Liver (tissue), 9 donors: ENCODE data around the gene YY2. TPM values are rescaled to one million over a fixed set of nuclear protein-coding genes. Genes with fewer than 3 reads are reported as not detected.

Experiments
- DNase-seq: peaks from one replicate; pipeline ENCODE4 v3.0.0-alpha.2; 2017; ENCODE audit warnings: low spot score
- H3K27ac ChIP-seq, 2 donors: one replicate each; pipeline ENCODE4 v1.7.0; 2013; ENCODE audit warnings: inconsistent platforms in 2 of 2, low read length in 2 of 2, control low read depth in 1 of 2, low read depth in 1 of 2, mild to moderate bottlenecking in 1 of 2
- H3K27me3 ChIP-seq, 4 donors: one replicate each; pipeline versions ENCODE4 v1.6.1 to v1.7.0; 2013; ENCODE audit warnings: low read length in 3 of 4, inconsistent platforms in 1 of 4, mild to moderate bottlenecking in 1 of 4, moderate library complexity in 1 of 4; ENCODE audit not compliant: control insufficient read depth in 4 of 4, insufficient read depth in 4 of 4
- H3K36me3 ChIP-seq, 4 donors: one replicate each; pipeline versions ENCODE4 v1.6.1 to v1.7.0; 2013; ENCODE audit warnings: low read length in 3 of 4, mild to moderate bottlenecking in 3 of 4, low read depth in 1 of 4, moderate library complexity in 1 of 4; ENCODE audit not compliant: control insufficient read depth in 4 of 4, insufficient read depth in 3 of 4
- H3K4me1 ChIP-seq, 4 donors: one replicate each; pipeline versions ENCODE4 v1.6.1 to v1.7.0; 2013; ENCODE audit warnings: low read length in 3 of 4, mild to moderate bottlenecking in 3 of 4, moderate library complexity in 1 of 4; ENCODE audit not compliant: control insufficient read depth in 4 of 4, insufficient read depth in 4 of 4
- H3K4me3 ChIP-seq, 3 donors: one replicate each; pipeline versions ENCODE4 v1.6.1 to v1.7.0; 2013; ENCODE audit warnings: low read length in 3 of 3, control low read depth in 1 of 3, low read depth in 1 of 3, mild to moderate bottlenecking in 1 of 3
- H3K9ac ChIP-seq, 2 donors: one replicate each; pipeline ENCODE4 v1.7.0; 2013; ENCODE audit warnings: low read length in 2 of 2, mild to moderate bottlenecking in 2 of 2, moderate library complexity in 2 of 2, control low read depth in 1 of 2, low read depth in 1 of 2
- H3K9me3 ChIP-seq, 4 donors: one replicate each; pipeline versions ENCODE4 v1.6.1 to v1.7.0; 2013; ENCODE audit warnings: low read length in 3 of 4; ENCODE audit not compliant: control insufficient read depth in 4 of 4
- EGR1 ChIP-seq, 2 donors: IDR thresholded peaks; 2 replicates each; pipeline ENCODE4 v1.6.1; 2016 to 2018; ENCODE audit warnings: antibody characterized with exemption in 2 of 2, low read depth in 2 of 2
- FOXA1 ChIP-seq: IDR thresholded peaks from 2 replicates; pipeline ENCODE4 v1.6.1; 2016; ENCODE audit warnings: antibody characterized with exemption
- FOXA2 ChIP-seq: IDR thresholded peaks from 2 replicates; pipeline ENCODE4 v1.6.1; 2016; ENCODE audit warnings: antibody characterized with exemption
- GABPA ChIP-seq, 2 donors: IDR thresholded peaks in 1 of 2; conservative IDR thresholded peaks in 1 of 2; 2 replicates each; pipeline ENCODE4 v1.6.1; 2016; ENCODE audit warnings: antibody characterized with exemption in 2 of 2, mild to moderate bottlenecking in 1 of 2, moderate library complexity in 1 of 2
- HNF4A ChIP-seq, 2 donors: conservative IDR thresholded peaks; 2 replicates each; pipeline ENCODE4 v1.6.1; 2016; ENCODE audit warnings: antibody characterized with exemption in 2 of 2, mild to moderate bottlenecking in 2 of 2
- HNF4G ChIP-seq: IDR thresholded peaks from 2 replicates; pipeline ENCODE4 v1.6.1; 2016; ENCODE audit warnings: antibody characterized with exemption
- JUND ChIP-seq, 2 donors: IDR thresholded peaks; 2 replicates each; pipeline ENCODE4 v1.6.1; 2016; ENCODE audit warnings: antibody characterized with exemption in 2 of 2
- NR2F2 ChIP-seq: IDR thresholded peaks from 2 replicates; pipeline ENCODE4 v1.6.1; 2016; ENCODE audit warnings: antibody characterized with exemption
- RAD21 ChIP-seq, 2 donors: IDR thresholded peaks; 2 replicates each; pipeline ENCODE4 v1.6.1; 2016; ENCODE audit warnings: antibody characterized with exemption in 2 of 2, mild to moderate bottlenecking in 2 of 2
- RXRA ChIP-seq, 2 donors: IDR thresholded peaks; 2 replicates each; pipeline ENCODE4 v1.6.1; 2017 to 2018; ENCODE audit warnings: antibody characterized with exemption in 2 of 2, mild to moderate bottlenecking in 1 of 2
- SP1 ChIP-seq: IDR thresholded peaks from 2 replicates; pipeline ENCODE4 v1.6.1; 2018; ENCODE audit warnings: antibody characterized with exemption, mild to moderate bottlenecking
- TAF1 ChIP-seq: conservative IDR thresholded peaks from 2 replicates; pipeline ENCODE4 v1.6.1; 2016; ENCODE audit warnings: antibody characterized with exemption, mild to moderate bottlenecking
- YY1 ChIP-seq: IDR thresholded peaks from 2 replicates; pipeline ENCODE4 v1.6.1; 2016; ENCODE audit warnings: antibody characterized with exemption, mild to moderate bottlenecking
- WGBS: extraction: QIAGEN DNeasy Blood & Tissue Kit; methylation state at CpG from one replicate; pipeline ENCODE4 v1.1.7; 2013; 5-methylcytosine and 5-hydroxymethylcytosine counted together
- polyA plus RNA-seq, 2 donors: library from polyadenylated mRNA; stranded (reverse) in 1 of 2; unstranded in 1 of 2; fragments of 200-250 nt in 1 of 2; fragments of >200 nt in 1 of 2; fragmentation: Nextera tagmentation in 1 of 2; extraction: Ambion mirVana in 1 of 2; gene quantifications; one replicate each; pipeline versions ENCODE4 v1.2.1 to v1.2.3, GENCODE V29; 2013 to 2015
- total RNA-seq, 2 donors: library from RNA; depleted of rRNA; stranded (reverse); fragments of >200 nt; gene quantifications; one replicate each; pipeline ENCODE4 v1.2.3, GENCODE V29; 2014
- TF ChIP-seq, protein P1 (sequence below): IDR thresholded peaks from 2 replicates; pipeline ENCODE4 v1.6.1; 2016; ENCODE audit warnings: antibody characterized with exemption
- TF ChIP-seq, protein P2 (sequence below): fragments of 150-350 bp; IDR thresholded peaks from 2 replicates; pipeline ENCODE4 v1.5.1; 2017; ENCODE audit warnings: improper control_type of control experiment, low read depth, low read length; ENCODE audit not compliant: missing input control
- TF ChIP-seq, protein P3 (sequence below): IDR thresholded peaks from 2 replicates; pipeline ENCODE4 v1.6.1; 2016; ENCODE audit warnings: antibody characterized with exemption, mild to moderate bottlenecking
- donor health status: healthy.
- donor health status: healthy.
- donor health status: healthy.
- donor health status: healthy.
- donor health status: healthy.

The YY2 gene
- total and polyA plus RNA-seq, 4 donors, result 0.52 to 2.8 (median 0.75) TPM

DNA sequence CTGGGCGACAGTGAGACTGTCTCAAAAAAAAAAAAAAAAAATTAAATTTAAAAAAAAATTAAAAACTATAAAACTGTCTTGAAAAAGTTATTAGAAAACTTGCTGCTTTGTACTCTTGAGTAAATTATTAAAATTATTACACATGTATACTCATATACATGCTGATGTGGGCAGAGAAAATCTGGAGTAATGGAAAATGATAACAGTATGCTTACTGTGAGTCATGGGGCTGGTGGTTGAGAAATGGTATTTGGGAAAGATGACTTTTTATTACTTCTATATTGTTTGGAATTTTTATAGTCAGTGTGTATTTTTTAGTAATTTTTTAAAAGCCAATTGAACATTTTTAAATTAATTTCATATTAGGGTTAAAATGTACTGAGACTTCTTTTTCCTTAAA lies 7.5 kb downstream of the YY2 start:
- Histone ChIP-seq H3K9ac (no peak overlapping the region), H3K9me3 (no peaks in the 10 kb centered on the region), H3K27ac (no peak overlapping the region), H3K36me3 (peaks cover 0 to 2% (median 0%) of the 10 kb centered on the region in 4 donors), H3K4me3 (no peak overlapping the region), H3K27me3 (no peaks in the 10 kb centered on the region), H3K4me1 (no peaks in the 10 kb centered on the region)
- DNase-seq, result no peak
- 100% methylated on average over 1 of the region's 1 CpG for WGBS
- TF ChIP-seq, protein P1, sequence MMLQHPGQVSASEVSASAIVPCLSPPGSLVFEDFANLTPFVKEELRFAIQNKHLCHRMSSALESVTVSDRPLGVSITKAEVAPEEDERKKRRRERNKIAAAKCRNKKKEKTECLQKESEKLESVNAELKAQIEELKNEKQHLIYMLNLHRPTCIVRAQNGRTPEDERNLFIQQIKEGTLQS, result no peak
- TF ChIP-seq GABPA (IDR thresholded peaks at IDR 0.05 in 1 of 2, conservative IDR thresholded peaks at IDR 0.05 in 1 of 2) (no peak), RAD21 (IDR thresholded peaks at IDR 0.05) (no peak), TAF1 (no peak), RXRA (IDR thresholded peaks at IDR 0.05) (no peak), YY1 (no peak), HNF4G (no peak), SP1 (no peak), FOXA1 (no peak), JUND (IDR thresholded peaks at IDR 0.05) (no peak), FOXA2 (no peak), NR2F2 (no peak), HNF4A (conservative IDR thresholded peaks at IDR 0.05) (no peak), EGR1 (IDR thresholded peaks at IDR 0.05; ENCODE audit: low read depth in 2 of 2) (no peak)
- TF ChIP-seq, protein P2, sequence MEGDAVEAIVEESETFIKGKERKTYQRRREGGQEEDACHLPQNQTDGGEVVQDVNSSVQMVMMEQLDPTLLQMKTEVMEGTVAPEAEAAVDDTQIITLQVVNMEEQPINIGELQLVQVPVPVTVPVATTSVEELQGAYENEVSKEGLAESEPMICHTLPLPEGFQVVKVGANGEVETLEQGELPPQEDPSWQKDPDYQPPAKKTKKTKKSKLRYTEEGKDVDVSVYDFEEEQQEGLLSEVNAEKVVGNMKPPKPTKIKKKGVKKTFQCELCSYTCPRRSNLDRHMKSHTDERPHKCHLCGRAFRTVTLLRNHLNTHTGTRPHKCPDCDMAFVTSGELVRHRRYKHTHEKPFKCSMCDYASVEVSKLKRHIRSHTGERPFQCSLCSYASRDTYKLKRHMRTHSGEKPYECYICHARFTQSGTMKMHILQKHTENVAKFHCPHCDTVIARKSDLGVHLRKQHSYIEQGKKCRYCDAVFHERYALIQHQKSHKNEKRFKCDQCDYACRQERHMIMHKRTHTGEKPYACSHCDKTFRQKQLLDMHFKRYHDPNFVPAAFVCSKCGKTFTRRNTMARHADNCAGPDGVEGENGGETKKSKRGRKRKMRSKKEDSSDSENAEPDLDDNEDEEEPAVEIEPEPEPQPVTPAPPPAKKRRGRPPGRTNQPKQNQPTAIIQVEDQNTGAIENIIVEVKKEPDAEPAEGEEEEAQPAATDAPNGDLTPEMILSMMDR, result no peak
- TF ChIP-seq, protein P3, sequence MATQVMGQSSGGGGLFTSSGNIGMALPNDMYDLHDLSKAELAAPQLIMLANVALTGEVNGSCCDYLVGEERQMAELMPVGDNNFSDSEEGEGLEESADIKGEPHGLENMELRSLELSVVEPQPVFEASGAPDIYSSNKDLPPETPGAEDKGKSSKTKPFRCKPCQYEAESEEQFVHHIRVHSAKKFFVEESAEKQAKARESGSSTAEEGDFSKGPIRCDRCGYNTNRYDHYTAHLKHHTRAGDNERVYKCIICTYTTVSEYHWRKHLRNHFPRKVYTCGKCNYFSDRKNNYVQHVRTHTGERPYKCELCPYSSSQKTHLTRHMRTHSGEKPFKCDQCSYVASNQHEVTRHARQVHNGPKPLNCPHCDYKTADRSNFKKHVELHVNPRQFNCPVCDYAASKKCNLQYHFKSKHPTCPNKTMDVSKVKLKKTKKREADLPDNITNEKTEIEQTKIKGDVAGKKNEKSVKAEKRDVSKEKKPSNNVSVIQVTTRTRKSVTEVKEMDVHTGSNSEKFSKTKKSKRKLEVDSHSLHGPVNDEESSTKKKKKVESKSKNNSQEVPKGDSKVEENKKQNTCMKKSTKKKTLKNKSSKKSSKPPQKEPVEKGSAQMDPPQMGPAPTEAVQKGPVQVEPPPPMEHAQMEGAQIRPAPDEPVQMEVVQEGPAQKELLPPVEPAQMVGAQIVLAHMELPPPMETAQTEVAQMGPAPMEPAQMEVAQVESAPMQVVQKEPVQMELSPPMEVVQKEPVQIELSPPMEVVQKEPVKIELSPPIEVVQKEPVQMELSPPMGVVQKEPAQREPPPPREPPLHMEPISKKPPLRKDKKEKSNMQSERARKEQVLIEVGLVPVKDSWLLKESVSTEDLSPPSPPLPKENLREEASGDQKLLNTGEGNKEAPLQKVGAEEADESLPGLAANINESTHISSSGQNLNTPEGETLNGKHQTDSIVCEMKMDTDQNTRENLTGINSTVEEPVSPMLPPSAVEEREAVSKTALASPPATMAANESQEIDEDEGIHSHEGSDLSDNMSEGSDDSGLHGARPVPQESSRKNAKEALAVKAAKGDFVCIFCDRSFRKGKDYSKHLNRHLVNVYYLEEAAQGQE, result no peak

DNA sequence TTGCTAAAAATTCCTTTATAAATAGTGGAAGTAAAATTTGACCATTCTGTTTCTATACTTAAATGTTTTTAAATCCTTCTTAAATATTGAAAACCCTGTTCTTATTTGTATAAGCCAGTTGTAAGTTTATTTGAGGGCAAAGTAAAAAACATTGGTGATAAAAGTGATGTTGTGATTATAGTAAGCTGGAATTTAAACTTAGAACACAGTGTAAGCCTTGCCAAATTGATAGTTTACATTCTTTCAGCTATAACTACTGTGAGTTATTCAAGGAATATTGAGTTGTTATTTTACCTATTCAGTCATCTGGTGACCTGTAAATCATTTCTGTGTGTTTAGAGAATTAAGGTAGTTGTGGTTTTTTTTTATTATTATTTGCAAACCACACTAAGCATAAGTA lies 9.6 kb downstream of the YY2 start:
- no peaks in the 10 kb centered on the region for H3K4me1 ChIP-seq
- no peak overlapping the region for H3K27ac ChIP-seq
- H3K9me3 ChIP-seq, result no peaks in the 10 kb centered on the region
- H3K36me3 ChIP-seq, result peaks cover 0 to 3% (median 0%) of the 10 kb centered on the region in 4 donors
- no peaks in the 10 kb centered on the region for H3K27me3 ChIP-seq
- no peak for TF ChIP-seq RAD21 (IDR thresholded peaks at IDR 0.05)
- TF ChIP-seq TAF1, result no peak
- no peak for TF ChIP-seq SP1
- no peak for TF ChIP-seq HNF4A (conservative IDR thresholded peaks at IDR 0.05)
- TF ChIP-seq YY1, result no peak
- no peak for TF ChIP-seq JUND (IDR thresholded peaks at IDR 0.05)
- TF ChIP-seq FOXA1, result no peak
- TF ChIP-seq HNF4G, result no peak
- TF ChIP-seq RXRA (IDR thresholded peaks at IDR 0.05), result no peak
- TF ChIP-seq NR2F2, result no peak
- TF ChIP-seq, protein P3, result no peak
- TF ChIP-seq GABPA (IDR thresholded peaks at IDR 0.05 in 1 of 2, conservative IDR thresholded peaks at IDR 0.05 in 1 of 2), result no peak
- TF ChIP-seq, protein P2, result no peak
- H3K9ac ChIP-seq, result no peak overlapping the region
- H3K4me3 ChIP-seq, result no peak overlapping the region
- no peak for DNase-seq
